ENCODE measurements around the gene TTC38.

DNA sequence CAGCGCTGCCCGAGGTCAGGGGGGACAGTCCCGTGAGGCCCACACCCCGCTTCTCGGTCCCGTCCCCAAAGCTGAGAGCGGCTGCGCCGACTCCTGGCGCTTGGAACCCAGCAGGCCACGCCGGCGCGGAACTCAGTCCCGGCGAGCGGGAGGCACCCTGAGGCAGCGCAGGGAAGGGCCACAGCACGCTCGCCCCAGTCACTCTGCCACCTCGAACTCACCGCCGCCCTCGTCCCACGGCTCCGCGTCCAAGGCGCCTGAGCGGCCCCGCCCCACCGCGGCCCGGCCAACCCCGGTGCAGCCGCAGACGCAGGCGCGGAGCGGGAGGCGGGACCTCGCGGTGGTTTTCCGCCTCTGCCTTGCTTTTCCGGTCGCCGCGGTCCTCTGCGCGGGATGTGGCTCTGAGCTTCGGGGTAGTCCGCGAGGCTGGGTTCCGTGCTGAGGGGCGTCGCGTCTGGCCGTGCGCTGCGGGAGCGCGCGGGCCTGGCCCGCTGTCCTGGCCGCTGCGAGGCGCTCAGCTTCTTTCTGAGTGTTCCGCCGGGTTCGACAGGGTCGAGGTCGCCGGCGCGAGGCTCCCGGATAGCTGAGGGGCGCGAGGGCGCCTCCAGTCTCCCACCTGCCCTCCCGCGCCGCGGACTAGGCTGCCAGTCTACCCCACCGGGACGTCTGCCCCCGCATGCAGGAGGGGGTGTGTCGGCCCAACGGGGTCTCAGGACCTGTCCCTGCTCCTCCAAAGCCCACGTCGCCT, 17.6 kb upstream of the TTC38 start, which contains the start of gene CDPF1:
- TF ChIP-seq, protein P1, sequence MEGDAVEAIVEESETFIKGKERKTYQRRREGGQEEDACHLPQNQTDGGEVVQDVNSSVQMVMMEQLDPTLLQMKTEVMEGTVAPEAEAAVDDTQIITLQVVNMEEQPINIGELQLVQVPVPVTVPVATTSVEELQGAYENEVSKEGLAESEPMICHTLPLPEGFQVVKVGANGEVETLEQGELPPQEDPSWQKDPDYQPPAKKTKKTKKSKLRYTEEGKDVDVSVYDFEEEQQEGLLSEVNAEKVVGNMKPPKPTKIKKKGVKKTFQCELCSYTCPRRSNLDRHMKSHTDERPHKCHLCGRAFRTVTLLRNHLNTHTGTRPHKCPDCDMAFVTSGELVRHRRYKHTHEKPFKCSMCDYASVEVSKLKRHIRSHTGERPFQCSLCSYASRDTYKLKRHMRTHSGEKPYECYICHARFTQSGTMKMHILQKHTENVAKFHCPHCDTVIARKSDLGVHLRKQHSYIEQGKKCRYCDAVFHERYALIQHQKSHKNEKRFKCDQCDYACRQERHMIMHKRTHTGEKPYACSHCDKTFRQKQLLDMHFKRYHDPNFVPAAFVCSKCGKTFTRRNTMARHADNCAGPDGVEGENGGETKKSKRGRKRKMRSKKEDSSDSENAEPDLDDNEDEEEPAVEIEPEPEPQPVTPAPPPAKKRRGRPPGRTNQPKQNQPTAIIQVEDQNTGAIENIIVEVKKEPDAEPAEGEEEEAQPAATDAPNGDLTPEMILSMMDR (IDR thresholded peaks at IDR 0.05), result peak in 1 of 6 experiments; percentile 27
- TF ChIP-seq POLR2A (IDR thresholded peaks at IDR 0.05), result peak in 1 of 2 donors; percentile 91
